Activated T-cell treated with anti-CD3 and anti-CD28 coated beads for 1 hour (primary cell): ENCODE results near the gene BIN1.
A peak's percentile ranks its signal among the peaks of the same experiment; 100 is the strongest.

Experiments
- DNase-seq: peaks from one replicate; pipeline ENCODE4 v3.0.0-alpha.2; 2020; ENCODE audit warnings: low read depth

The BIN1 gene

DNA sequence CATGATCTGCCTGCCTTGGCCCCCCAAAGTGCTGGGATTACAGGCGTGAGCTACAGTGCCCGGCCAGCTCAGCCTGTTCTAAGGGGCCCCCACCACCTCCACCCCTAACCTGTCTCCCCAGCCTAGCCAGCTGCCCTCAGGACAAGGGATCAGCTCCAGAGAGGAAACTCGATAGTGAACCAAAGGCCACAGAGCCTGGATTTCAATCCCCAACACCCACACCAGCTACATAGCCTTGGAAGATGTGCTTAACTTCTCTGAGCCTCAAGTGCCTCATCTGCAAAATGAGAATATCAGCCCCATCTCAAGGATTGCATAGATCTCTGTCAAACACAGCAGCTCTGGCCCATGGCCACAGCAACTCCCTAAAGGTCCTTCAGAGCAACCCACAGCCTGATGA, 32.0 kb downstream of the BIN1 start:
- no peak for DNase-seq

GRCh38 chr2:127074358-127074757, 32.6 kb downstream of the BIN1 start:
- no peak for DNase-seq

- DNase-seq: no peak
These were observed 34.0 kb downstream of the BIN1 start for GRCh38 chr2:127072970-127073369.

GRCh38 chr2:127072396-127072795, 34.6 kb downstream of the BIN1 start:
- DNase-seq: no peak

- DNase-seq: no peak
These were observed 35.0 kb downstream of the BIN1 start for GRCh38 chr2:127071901-127072328.

DNA sequence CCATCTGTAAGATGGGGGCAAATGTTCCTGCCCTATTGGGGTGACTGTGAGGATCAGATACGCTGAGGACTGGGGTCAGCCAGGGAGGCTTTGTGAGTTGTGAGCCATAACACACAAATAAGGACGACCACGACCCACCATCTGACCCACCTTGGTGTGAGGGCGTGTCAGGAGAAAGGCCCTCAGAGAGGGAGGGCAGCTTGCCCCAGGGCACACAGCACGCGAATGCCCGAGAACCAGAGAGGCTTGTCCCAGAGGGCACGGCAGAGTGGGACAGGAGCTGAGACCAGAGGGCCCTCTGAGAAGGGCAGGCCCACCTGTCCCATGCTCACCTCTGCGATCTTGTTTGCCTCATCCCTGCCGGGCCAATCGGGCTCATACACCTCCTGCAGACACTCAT, 36.7 kb downstream of the BIN1 start:
- DNase-seq: no peak

DNA sequence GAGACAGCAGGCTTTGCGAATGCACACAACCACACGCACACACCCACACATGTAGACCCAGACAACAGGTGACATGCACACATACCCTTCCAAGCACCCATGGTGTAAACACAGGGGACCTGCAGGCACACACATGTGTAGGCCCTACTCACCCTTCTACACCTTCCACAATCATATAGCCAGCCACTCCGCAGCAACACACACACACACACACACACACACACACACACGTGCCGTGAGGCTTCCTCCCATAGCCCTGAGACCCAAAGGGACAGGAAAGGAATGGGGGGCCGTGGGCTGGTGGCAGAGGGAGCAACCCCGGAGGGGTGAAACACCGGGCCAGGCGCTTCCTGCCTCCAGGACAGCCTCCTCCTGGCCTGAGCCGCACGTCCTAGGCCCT, 37.4 kb downstream of the BIN1 start:
- DNase-seq: no peak

DNA sequence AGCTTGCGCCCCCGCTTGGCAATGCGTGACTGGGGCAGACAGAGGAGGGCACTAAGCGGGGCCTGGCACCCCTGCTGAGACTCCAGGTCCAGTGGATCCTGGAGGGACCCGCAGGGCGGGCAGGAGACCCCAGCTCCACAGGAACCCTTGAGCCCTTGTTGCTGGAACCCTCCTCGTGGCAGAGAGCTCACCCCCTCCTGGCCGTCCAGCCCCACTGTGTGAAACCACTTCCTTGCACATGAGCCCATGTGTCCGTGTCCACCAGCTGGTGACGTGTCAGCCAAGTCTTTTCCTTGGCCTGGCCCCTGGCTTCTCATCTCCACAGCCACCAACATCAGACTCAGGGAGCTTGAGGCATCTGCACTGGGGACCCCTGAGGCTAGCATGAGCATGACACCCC, 38.0 kb downstream of the BIN1 start:
- DNase-seq: no peak

DNA sequence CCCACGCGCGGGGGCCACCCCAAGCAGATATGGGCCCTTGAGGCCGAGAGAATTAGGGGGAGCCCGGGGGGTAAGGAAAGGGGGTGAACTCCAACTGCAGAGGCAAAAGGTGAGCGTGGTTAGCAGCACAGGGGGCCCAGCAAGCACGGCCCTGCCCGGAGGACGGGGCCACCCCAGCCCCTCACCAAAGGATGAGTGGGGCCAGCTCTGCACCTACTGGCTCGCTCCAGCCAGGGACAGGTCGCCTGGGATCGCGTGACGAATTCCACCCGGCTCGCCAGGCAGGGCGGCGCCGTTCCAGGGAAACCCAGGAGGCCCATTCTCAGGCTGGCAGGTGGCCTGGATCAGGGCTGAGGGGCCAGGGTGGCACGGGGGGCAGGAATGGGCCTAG, 38.6 kb downstream of the BIN1 start:
- DNase-seq: no peak

GRCh38 chr2:127067620-127068350, 39.2 kb downstream of the BIN1 start:
- DNase-seq: peak; percentile 58

GRCh38 chr2:127066942-127067341, 40.0 kb downstream of the BIN1 start:
- DNase-seq: no peak

- DNase-seq: no peak
These were observed 41.0 kb downstream of the BIN1 start for GRCh38 chr2:127065940-127066318.

GRCh38 chr2:127065299-127065939, 41.5 kb downstream of the BIN1 start:
- DNase-seq: no peak

GRCh38 chr2:127064642-127065250, 42.2 kb downstream of the BIN1 start:
- peak; percentile 22 for DNase-seq

- no peak for DNase-seq
These were observed 43.0 kb downstream of the BIN1 start for GRCh38 chr2:127063701-127064590.

- DNase-seq: no peak
These were observed 45.3 kb downstream of the BIN1 start for GRCh38 chr2:127061375-127062273.

DNA sequence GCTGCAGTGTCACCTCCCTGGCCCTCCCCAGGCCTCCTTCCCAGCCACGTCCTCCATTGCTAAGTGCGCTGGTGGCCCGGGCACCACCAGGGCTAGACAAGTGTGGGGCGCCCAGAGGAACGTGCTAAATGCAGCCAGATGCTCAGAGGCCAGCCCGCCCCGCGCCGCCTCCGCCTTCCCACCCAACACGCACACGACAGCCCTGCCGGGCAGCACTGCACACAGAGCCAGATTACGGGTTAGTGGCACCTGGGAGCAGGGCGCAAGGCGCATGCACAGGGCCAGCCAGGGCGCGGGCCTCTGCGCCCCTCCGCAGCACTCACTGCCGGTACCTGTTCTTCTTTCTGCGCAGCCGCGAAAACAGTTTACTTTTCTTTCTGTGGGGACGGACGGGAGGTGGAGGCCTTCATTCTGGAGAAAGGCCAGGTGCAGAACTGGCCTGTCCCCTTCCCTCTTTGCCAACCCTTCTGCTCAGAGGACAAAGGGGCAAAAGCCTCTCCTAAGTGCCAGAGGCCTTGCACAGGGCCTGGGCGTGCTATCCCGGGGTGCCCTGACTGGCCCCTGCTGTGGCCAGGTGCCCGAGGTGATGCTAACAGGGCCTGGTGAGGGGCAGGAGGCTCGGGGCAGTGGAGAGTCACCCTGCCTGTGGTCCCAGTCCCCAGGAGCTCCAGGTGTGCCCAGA, 46.5 kb downstream of the BIN1 start:
- DNase-seq: no peak

GRCh38 chr2:127059559-127059958, 47.4 kb downstream of the BIN1 start:
- no peak for DNase-seq

DNA sequence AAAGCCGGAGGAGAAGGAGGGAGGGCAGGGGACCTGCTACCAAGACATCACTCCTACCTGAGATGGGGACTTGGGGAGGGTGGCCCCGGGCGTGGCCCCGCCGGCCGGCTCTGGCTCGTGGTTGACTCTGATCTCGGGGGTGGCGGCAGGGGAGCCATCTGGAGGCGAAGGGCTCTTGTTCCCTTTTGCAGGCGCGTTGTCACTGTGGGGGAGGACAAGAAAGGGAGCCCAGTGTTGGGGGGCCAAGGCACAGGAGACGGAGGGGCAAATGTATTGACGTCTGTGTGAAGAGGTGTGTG, 48.1 kb downstream of the BIN1 start:
- DNase-seq: no peak

DNA sequence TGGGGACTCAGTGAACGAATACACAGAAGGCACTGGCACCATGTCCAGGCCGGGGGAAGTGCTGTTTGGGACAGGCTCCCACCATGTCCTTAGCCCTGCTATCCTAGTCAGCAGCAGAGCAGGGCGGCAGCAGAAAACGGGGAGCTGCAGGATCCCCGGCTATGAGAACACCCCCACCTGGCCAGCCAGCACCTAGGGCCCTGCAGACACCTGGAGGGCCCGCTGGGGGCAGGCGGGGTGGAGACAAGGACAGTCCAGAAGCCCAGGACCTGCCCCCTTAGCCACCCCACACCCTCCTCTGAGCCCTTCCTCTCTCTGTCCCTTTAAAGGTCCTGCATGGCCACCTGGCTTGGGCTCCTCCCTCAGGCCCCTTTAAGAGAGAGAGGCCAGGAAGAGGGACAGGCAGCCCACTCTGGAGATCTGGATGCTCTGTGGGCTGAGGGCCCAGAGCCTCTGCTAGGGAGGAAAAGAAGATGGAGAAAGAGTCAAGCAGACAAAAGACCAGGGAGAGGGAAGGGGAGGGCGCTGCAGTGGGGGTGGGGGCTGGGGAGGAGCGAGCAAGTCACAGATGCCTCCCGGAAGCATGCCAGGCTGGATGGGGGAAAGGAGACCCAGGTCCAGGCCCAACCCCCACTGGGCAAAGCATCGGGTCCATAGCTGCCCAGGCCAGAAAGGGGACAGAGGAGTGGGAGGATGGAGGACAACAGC, 48.6 kb downstream of the BIN1 start:
- DNase-seq: no peak
